Lower leg skin (tissue), 4 donors: Measurements from ENCODE around the gene R3HDM4. TPM values are rescaled to one million over a fixed set of nuclear protein-coding genes. Genes with fewer than 3 reads are reported as not detected.
A peak's percentile ranks its signal among the peaks of the same experiment; 100 is the strongest.

ENCODE experiments used
- DNase-seq, 2 donors: peaks; one replicate each; pipeline ENCODE4 v3.0.0-alpha.2; 2019; ENCODE audit warnings: low spot score in 2 of 2
- H3K4me3 ChIP-seq: fragments of 200-600 bp; sonication (generic); 2 replicates; pipeline ENCODE4 v1.5.1; 2017; ENCODE audit warnings: mild to moderate bottlenecking, low read depth; ENCODE audit not compliant: poor library complexity, severe bottlenecking
- POLR2A ChIP-seq, 2 donors: fragments of 450-650 bp; IDR thresholded peaks; one replicate each; pipeline ENCODE4 v1.6.1; 2016 to 2017; ENCODE audit warnings: antibody characterized with exemption in 2 of 2, mild to moderate bottlenecking in 1 of 2, moderate library complexity in 1 of 2
- WGBS, 2 donors: methylation state at CpG; one replicate each; pipeline ENCODE4 v1.1.5; 2018; 5-methylcytosine and 5-hydroxymethylcytosine counted together
- intact Hi-C: fragments of 100-400 bp; cut with DNase I; formaldehyde crosslinking; loops from one replicate; pipeline ENCODE4 v1.15.0; 2023; ENCODE audit warnings: low total_unique reads
- total RNA-seq, 4 donors: library from RNA; depleted of rRNA; stranded (reverse); fragments of >200 nt; gene quantifications; one replicate each; pipeline ENCODE4 v1.1.0, GENCODE V29; 2016
- TF ChIP-seq, protein P1 (sequence below), 3 donors: fragments of 450-650 bp; IDR thresholded peaks; one replicate each; pipeline ENCODE4 v1.5.1; 2016; ENCODE audit warnings: antibody characterized with exemption in 3 of 3, mild to moderate bottlenecking in 3 of 3, moderate library complexity in 2 of 3

Gene R3HDM4
- total RNA-seq, 4 donors from 2014 or later, result 58.1 to 75.6 (median 65.8) TPM

DNA sequence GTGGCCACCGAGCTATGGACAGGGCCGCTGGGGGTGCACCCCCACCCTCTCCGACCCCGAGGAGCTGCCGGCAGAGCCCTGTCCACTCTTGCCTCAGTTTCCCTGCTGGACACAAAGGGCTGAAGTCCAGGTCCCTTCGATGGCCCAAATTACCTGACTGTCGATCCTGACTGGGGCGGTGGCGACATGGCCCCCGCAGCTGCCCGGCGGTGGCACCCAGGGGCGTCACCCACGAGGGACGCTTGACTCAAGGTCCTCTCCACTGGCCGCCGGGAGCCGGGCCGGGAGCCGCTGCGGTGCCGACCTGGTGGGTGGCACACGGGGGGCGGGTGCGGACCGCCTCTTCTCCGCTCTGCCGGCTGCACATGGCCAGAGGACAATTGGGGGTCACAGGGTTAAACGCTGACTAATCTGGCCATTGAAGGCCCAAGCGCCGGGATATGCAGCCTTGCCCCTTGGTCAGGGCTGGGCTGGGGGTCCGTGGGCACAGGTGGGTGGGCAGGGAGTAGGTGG lies 29.2 kb upstream of the R3HDM4 start:
- no peak for DNase-seq
- WGBS, 2 donors, result 83 to 93% methylated on average over 11 to 32 of the region's 32 CpGs
- TF ChIP-seq, protein P1, sequence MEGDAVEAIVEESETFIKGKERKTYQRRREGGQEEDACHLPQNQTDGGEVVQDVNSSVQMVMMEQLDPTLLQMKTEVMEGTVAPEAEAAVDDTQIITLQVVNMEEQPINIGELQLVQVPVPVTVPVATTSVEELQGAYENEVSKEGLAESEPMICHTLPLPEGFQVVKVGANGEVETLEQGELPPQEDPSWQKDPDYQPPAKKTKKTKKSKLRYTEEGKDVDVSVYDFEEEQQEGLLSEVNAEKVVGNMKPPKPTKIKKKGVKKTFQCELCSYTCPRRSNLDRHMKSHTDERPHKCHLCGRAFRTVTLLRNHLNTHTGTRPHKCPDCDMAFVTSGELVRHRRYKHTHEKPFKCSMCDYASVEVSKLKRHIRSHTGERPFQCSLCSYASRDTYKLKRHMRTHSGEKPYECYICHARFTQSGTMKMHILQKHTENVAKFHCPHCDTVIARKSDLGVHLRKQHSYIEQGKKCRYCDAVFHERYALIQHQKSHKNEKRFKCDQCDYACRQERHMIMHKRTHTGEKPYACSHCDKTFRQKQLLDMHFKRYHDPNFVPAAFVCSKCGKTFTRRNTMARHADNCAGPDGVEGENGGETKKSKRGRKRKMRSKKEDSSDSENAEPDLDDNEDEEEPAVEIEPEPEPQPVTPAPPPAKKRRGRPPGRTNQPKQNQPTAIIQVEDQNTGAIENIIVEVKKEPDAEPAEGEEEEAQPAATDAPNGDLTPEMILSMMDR (IDR thresholded peaks at IDR 0.05), result no peak
- TF ChIP-seq POLR2A (IDR thresholded peaks at IDR 0.05), result no peak
- H3K4me3 ChIP-seq, result no peak overlapping the region
- intact Hi-C loops, result no loop called here

DNA sequence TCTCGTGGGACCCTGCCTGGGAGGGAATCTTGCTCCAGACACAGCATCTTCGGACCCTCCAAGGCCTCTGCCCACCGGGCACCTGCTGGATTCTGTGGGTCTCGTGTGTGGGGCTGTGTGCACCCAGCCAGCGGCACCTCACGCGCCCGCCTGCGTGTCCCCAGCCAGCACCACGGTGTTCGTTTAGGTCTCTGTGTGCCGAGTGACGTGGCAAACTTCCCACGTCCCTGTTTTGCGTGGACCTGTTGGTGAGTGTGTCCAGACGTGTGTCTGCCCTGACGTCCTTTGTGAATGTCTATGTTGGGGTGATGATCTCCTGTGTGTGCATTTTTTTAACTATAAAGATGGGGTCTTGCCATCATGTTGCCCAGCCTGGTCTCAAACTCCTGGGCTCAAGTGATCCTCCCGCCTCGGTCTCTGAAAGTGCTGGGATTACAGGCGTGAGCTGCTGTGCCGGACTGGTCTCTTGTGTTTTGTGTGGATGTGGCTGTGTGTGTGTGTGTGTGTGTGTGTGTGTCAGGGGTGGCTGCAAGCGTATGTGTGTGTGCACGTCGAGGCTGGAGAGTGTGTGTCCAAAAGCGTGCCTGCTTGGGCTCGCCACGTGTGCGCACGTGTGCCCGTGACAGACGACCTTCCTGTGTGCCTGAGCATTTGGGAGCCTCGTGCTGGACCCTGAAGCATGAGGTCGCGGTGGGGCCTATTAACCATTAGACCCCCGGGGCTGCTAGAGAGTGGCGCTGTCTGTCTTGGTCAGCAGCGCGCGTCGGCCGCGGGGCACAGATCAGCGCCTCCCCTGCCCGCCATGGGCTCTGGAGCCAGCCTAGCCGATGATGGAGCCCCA lies 28.5 kb upstream of the R3HDM4 start:
- 52 to 53% methylated on average over 24 to 36 of the region's 45 CpGs for WGBS, 2 donors
- DNase-seq, result no peak
- intact Hi-C loops, result no loop called here
- H3K4me3 ChIP-seq, result no peak overlapping the region
- TF ChIP-seq POLR2A (IDR thresholded peaks at IDR 0.05), result no peak
- TF ChIP-seq, protein P1 (IDR thresholded peaks at IDR 0.05), result no peak

DNA sequence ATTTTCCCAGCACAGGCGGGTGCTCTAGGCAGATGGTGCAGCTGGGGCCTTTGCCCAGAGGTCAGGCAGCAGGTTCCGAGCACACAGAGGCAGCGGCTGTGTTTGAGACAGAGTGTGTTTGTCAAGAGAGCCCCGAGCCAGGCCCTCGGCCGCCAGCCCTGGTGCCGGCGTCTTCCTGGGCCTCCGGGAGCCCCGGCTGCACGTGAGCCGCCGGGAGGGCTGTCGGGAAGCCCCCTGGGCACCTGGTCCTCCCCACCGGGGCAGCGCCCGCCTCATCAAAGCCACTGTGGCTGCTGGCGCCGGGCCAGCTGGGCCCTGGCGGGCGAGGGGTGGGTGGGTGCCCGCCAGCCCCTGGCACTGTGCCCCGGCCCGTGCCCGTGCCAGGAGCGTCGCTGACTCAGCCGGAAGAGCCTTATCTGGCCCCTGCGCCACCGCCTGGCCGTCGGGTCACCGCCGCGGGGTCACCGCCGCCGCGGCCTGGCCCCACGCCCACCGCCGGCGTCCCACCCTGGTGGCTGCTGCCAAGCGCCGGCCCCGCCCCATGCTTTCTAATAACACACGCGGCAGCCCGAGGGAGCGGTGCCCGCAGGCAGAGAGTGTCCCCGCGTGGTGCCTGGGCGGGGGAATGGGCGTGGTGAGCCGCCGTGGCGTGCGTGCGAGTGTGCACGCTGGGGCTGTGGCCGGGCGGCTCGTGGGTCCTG lies 27.7 kb upstream of the R3HDM4 start:
- DNase-seq, result peak; percentile 76 to 95
- 22 to 25% methylated on average over 13 to 60 of the region's 64 CpGs for WGBS, 2 donors
- no peak overlapping the region for H3K4me3 ChIP-seq
- TF ChIP-seq POLR2A (IDR thresholded peaks at IDR 0.05), result no peak
- TF ChIP-seq, protein P1 (IDR thresholded peaks at IDR 0.05), result no peak
- intact Hi-C loops, result no loop called here

DNA sequence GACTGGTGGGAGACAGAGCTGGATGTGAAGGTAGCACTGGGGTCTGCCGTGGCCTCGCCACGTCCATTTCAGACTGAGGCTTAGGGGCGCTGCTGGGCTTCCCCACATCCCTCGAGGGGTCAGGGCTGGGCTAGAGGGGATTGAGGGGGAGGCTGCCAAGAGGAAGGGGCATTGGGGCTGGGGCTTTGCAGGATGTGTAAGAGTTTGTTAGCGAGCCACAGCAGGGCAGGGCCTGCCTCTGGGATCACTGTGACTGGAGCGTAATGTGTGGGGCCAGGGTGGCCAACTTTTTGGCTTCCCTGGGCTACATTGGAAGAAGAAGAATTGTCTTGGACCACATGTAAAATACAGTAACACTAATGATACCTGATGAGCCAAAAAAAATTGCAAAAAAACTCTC lies 26.9 kb upstream of the R3HDM4 start:
- 96 to 99% methylated on average over 7 of the region's 7 CpGs for WGBS, 2 donors
- DNase-seq, result no peak
- TF ChIP-seq, protein P1 (IDR thresholded peaks at IDR 0.05), result no peak
- TF ChIP-seq POLR2A (IDR thresholded peaks at IDR 0.05), result no peak
- no peak overlapping the region for H3K4me3 ChIP-seq
- intact Hi-C loops, result no loop called here

DNA sequence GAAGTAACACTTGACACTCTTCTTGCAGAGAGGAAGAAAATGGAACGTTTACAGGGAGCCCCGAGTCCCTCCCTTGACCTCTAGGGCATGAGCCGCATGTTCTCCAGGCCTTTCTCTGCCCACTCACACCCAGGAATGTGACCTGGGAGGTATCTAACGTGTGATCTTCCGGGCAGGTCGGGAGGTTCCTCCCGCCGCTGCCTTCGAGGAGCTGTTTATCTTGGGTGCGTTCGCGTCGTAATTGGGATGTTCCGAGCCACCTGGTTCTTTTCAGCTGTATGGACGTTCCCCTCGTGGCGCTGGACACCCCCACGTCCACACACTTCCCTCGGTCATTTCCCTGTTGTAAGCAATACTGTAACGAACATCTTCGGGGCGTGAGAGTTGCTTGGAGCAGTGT lies 26.4 kb upstream of the R3HDM4 start:
- intact Hi-C loops, result no loop called here
- TF ChIP-seq, protein P1 (IDR thresholded peaks at IDR 0.05), result no peak
- no peak for TF ChIP-seq POLR2A (IDR thresholded peaks at IDR 0.05)
- no peak overlapping the region for H3K4me3 ChIP-seq
- DNase-seq, result no peak
- 88 to 89% methylated on average over 22 of the region's 22 CpGs for WGBS, 2 donors
